Ectodermal cell (in vitro differentiated cells): ENCODE measurements around the gene PPP2R2B. TPM values are rescaled to one million over a fixed set of nuclear protein-coding genes. Genes with fewer than 3 reads are reported as not detected.

ENCODE experiments used
- H3K27ac ChIP-seq: 2 replicates; pipeline ENCODE4 v1.7.0; 2013; ENCODE audit warnings: mild to moderate bottlenecking, low read depth, low read length; ENCODE audit not compliant: insufficient read depth, poor library complexity, severe bottlenecking
- H3K27me3 ChIP-seq: 2 replicates; pipeline ENCODE4 v1.7.0; 2013; ENCODE audit warnings: mild to moderate bottlenecking, low read length; ENCODE audit not compliant: insufficient read depth, control insufficient read depth, poor library complexity, severe bottlenecking
- H3K36me3 ChIP-seq: one replicate; pipeline ENCODE4 v1.7.0; 2013; ENCODE audit warnings: low read length; ENCODE audit not compliant: control insufficient read depth, insufficient read depth
- H3K4me1 ChIP-seq: one replicate; pipeline ENCODE4 v1.7.0; 2013; ENCODE audit warnings: low read length; ENCODE audit not compliant: control insufficient read depth, insufficient read depth
- H3K4me3 ChIP-seq: 2 replicates; pipeline ENCODE4 v1.7.0; 2013; ENCODE audit warnings: low read depth, low read length, control low read depth; ENCODE audit not compliant: insufficient read depth
- H3K9me3 ChIP-seq: 2 replicates; pipeline ENCODE4 v1.7.0; 2013; ENCODE audit warnings: mild to moderate bottlenecking, low read length, moderate library complexity; ENCODE audit not compliant: control insufficient read depth
- WGBS, 2 experiments: methylation state at CpG; one replicate each; pipeline ENCODE4 v1.1.7; 2013; ENCODE audit warnings: missing lambda C conversion rate in 2 of 2; 5-methylcytosine and 5-hydroxymethylcytosine counted together
- polyA plus RNA-seq, 4 experiments: library from polyadenylated mRNA; stranded (reverse); fragments of 50-300 nt; gene quantifications; one replicate each; pipeline ENCODE4 v1.2.3, GENCODE V29; 2013

The PPP2R2B gene
- polyA plus RNA-seq (2013, experiment 1 of 4), result 7.7 TPM
- polyA plus RNA-seq (2013, experiment 2 of 4), result 5.9 TPM
- polyA plus RNA-seq (2013, experiment 3 of 4), result 9.0 TPM
- polyA plus RNA-seq (2013, experiment 4 of 4), result 9.8 TPM

- Histone ChIP-seq H3K27ac (no peak within 1 kb of the TSS), H3K9me3 (no peaks in the 10 kb centered on the region), H3K4me1 (peaks cover 7% of the 10 kb centered on the region), H3K4me3 (peak within 1 kb of the TSS; percentile 69), H3K27me3 (peaks cover 41% of the 10 kb centered on the region), H3K36me3 (no peaks in the 10 kb centered on the region)
- WGBS, 2 experiments, result 0 to 1% methylated on average over 40 of the region's 40 CpGs
Measured at GRCh38 chr5:146878476-146879172, at the start of gene PPP2R2B. Gene PPP2R2B, minus strand, starts transcription at chr5:146878757.

- H3K4me1 ChIP-seq, result peaks cover 12% of the 10 kb centered on the region
- H3K27me3 ChIP-seq, result no peaks in the 10 kb centered on the region
- no peaks in the 10 kb centered on the region for H3K9me3 ChIP-seq
- no peak overlapping the region for H3K4me3 ChIP-seq
- H3K27ac ChIP-seq, result no peak overlapping the region
- H3K36me3 ChIP-seq, result no peaks in the 10 kb centered on the region
Measured at GRCh38 chr5:146924132-146924531, 45.6 kb upstream of the PPP2R2B start.

DNA sequence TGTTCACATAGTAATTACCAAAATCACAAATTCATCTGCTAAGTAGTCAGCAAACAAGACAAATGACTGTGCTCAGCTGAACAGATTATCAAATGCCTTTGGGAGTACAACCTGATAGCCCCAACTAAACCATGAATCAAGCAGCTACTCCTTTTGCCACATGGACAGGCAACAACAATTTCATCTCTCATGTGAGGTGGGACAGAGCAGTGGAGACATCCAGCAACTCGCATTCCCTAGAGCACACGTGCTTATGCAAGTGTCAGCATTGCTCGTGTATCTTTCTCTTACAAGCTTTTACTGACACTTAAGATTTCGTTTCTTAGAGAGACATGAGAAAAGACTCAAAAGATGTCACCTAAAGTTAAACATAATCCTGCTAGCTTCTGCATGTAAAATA, 42.7 kb upstream of the PPP2R2B start:
- Histone ChIP-seq H3K27ac (no peak overlapping the region), H3K4me3 (no peak overlapping the region), H3K4me1 (peaks cover 25% of the 10 kb centered on the region), H3K9me3 (no peaks in the 10 kb centered on the region), H3K27me3 (no peaks in the 10 kb centered on the region), H3K36me3 (no peaks in the 10 kb centered on the region)
- 92 to 93% methylated on average over 4 of the region's 4 CpGs for WGBS, 2 experiments

- Histone ChIP-seq H3K4me3 (no peak overlapping the region), H3K27me3 (no peaks in the 10 kb centered on the region), H3K4me1 (peaks cover 25% of the 10 kb centered on the region), H3K36me3 (no peaks in the 10 kb centered on the region), H3K27ac (no peak overlapping the region), H3K9me3 (no peaks in the 10 kb centered on the region)
- WGBS, 2 experiments, result 58 to 66% methylated on average over 6 of the region's 7 CpGs
Measured at GRCh38 chr5:146920351-146920881, 41.9 kb upstream of the PPP2R2B start.

GRCh38 chr5:146919304-146919703, 40.7 kb upstream of the PPP2R2B start:
- Histone ChIP-seq H3K4me3 (no peak overlapping the region), H3K9me3 (no peaks in the 10 kb centered on the region), H3K27me3 (no peaks in the 10 kb centered on the region), H3K36me3 (no peaks in the 10 kb centered on the region), H3K4me1 (peaks cover 25% of the 10 kb centered on the region), H3K27ac (no peak overlapping the region)
- WGBS, 2 experiments, result 14 to 20% methylated on average over 2 of the region's 2 CpGs

GRCh38 chr5:146917931-146918330, 39.4 kb upstream of the PPP2R2B start:
- no peaks in the 10 kb centered on the region for H3K36me3 ChIP-seq
- H3K4me3 ChIP-seq, result no peak overlapping the region
- no peaks in the 10 kb centered on the region for H3K9me3 ChIP-seq
- WGBS, 2 experiments, result 80 to 85% methylated on average over 1 of the region's 1 CpG
- no peak overlapping the region for H3K27ac ChIP-seq
- peaks cover 25% of the 10 kb centered on the region for H3K4me1 ChIP-seq
- H3K27me3 ChIP-seq, result no peaks in the 10 kb centered on the region

GRCh38 chr5:146912874-146913273, 34.3 kb upstream of the PPP2R2B start:
- Histone ChIP-seq H3K27ac (no peak overlapping the region), H3K4me3 (no peak overlapping the region), H3K9me3 (no peaks in the 10 kb centered on the region), H3K27me3 (no peaks in the 10 kb centered on the region), H3K4me1 (peaks cover 2% of the 10 kb centered on the region), H3K36me3 (no peaks in the 10 kb centered on the region)
- WGBS, 2 experiments, result 96 to 97% methylated on average over 3 of the region's 3 CpGs

GRCh38 chr5:146910239-146910638, 31.7 kb upstream of the PPP2R2B start:
- H3K36me3 ChIP-seq, result no peaks in the 10 kb centered on the region

GRCh38 chr5:146909255-146910068, 30.9 kb upstream of the PPP2R2B start:
- Histone ChIP-seq H3K4me3 (no peak overlapping the region), H3K27ac (no peak overlapping the region), H3K36me3 (no peaks in the 10 kb centered on the region), H3K27me3 (no peaks in the 10 kb centered on the region), H3K9me3 (no peaks in the 10 kb centered on the region), H3K4me1 (no peaks in the 10 kb centered on the region)
- WGBS, 2 experiments, result 88 to 97% methylated on average over 1 of the region's 1 CpG

More at GRCh38 chr5:146910239-146910638, 31.7 kb upstream of the PPP2R2B start:
- Histone ChIP-seq H3K27ac (no peak overlapping the region), H3K4me3 (no peak overlapping the region), H3K27me3 (no peaks in the 10 kb centered on the region), H3K9me3 (no peaks in the 10 kb centered on the region), H3K4me1 (no peaks in the 10 kb centered on the region)

- H3K4me3 ChIP-seq, result no peak overlapping the region
- no peaks in the 10 kb centered on the region for H3K36me3 ChIP-seq
- no peak overlapping the region for H3K27ac ChIP-seq
- H3K4me1 ChIP-seq, result no peaks in the 10 kb centered on the region
- H3K27me3 ChIP-seq, result no peaks in the 10 kb centered on the region
- 71 to 81% methylated on average over 5 of the region's 5 CpGs for WGBS, 2 experiments
- H3K9me3 ChIP-seq, result no peaks in the 10 kb centered on the region
Measured at GRCh38 chr5:146906803-146907202, 28.2 kb upstream of the PPP2R2B start.
